HG02759 (cell line): ENCODE data around the gene RC3H1.

Experiments used
- ATAC-seq: cut with Tn5 transposase; IDR thresholded peaks from one replicate; pipeline ENCODE4 v1.9.1; 2021; ENCODE audit warnings: mild to moderate bottlenecking, moderate library complexity; ENCODE audit not compliant: unreplicated experiment

Gene RC3H1

DNA sequence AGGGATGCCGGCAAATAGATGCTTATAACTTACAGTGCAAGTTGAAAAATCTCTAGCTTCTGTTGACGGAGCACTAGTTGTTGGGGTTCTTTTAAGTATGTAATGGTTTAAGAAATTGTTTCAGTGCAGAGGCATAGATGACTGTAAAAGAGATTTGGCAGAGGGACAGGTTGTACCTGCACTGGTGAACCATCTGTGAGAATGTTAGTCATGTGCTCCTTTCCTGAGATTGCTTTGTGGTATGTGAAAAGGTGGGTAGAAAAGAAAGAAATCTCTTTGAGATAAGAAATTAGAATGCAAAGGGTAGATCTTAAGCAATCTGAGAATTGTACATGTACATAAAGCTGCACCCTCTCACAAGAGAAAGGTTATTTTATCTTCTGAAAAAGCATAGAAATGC is 134.5 kb downstream of the RC3H1 start:
- ATAC-seq, result no peak

DNA sequence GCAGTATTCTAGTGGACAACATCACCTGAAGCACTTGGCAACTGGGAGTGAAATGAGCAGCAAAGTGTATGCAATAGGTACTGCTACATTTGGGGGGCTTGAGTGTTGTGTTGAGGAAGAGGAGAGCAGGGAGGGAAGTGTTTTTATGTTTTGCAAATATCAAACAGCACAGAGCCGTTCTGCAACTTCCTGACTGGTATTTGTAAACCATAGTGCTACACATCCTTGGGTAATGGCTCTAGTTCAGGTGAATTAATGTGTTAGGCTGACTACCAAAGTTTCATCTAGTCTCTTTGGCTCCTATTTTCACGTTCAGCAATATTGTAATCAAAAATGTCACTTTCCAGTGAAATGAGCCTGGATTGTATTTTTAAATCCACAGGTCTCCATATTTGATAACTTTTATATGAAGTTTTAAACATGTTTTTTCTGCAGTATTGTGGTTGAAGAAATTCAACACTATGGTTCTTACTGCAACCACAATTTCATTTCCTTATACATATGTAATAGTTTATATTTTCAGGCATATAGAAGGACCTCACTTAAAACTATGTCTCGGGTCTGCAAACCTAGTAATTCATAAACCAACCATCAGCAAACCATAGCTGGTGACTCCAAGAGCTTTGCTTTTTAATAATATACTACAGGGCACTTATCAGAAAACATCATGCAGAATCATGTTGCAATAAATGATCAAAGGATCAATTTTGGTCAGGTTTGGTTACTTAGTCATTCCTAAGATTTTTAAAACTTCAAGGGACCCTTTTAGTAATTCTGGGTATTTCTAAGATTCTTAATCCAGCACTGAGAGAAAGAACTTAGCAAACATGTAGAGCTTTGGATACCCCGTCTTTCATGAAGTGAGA is 135.2 kb downstream of the RC3H1 start:
- ATAC-seq, result no peak

DNA sequence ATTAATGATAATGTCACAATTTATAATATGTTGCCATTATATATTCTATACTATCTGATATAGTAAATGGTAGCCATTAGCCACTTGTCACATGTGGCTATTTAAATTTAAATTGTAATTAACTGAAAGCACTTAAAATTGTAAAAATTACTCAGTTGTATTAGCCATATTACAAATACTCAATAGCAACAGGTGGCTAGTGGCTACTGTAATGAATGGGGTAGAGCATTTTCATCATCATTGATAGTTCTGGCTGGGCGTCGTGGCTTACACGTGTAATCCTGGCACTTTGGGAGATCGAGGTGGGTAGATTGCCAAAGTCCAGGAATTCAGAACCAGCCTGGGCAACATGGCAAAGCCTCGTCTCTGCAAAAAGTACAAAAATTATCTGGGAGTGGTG is 137.5 kb downstream of the RC3H1 start:
- ATAC-seq, result no peak
